HFF-Myc (cell line): Measurements from ENCODE around the gene DYNC1LI1.

Experiments
- DNase-seq: peaks from one replicate; pipeline ENCODE4 v3.0.0-alpha.2; 2011; ENCODE audit warnings: low read depth; ENCODE audit errors: extremely low read depth
- H3K4me3 ChIP-seq: replicated peaks from 2 replicates; pipeline ENCODE4 v1.5.1; 2011; ENCODE audit warnings: low read depth, mild to moderate bottlenecking, control low read depth, low read length
- CTCF ChIP-seq: IDR thresholded peaks from 2 replicates; pipeline ENCODE4 v1.5.1; 2012; ENCODE audit warnings: mild to moderate bottlenecking, low read depth, low read length, control low read depth; ENCODE audit errors: missing control alignments

Gene DYNC1LI1

GRCh38 chr3:32545305-32545704, 25.4 kb downstream of the DYNC1LI1 start:
- no peak overlapping the region for H3K4me3 ChIP-seq
- no peak for TF ChIP-seq CTCF
- DNase-seq: no peak

- TF ChIP-seq CTCF: no peak
- no peak overlapping the region for H3K4me3 ChIP-seq
- no peak for DNase-seq
Measured at GRCh38 chr3:32544894-32545293, 25.8 kb downstream of the DYNC1LI1 start.

DNA sequence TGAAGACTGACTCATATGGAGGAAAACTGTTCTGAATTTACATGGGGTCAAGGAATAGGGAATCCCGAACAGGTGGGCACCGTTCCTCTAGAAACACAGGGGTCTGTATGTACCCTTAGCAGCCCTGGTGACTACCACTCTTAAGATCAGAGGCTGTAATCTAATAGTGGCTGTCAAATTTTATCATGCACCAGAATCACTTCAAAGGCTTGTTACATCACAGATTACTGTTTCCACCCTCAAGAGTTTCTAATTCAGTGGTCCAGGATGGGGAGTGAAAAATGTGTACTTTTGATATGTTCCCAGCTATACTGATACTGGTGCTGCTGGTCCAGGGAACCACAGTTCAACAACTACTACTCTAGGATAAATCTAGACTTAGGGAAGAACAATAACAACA, 27.9 kb downstream of the DYNC1LI1 start:
- TF ChIP-seq CTCF: no peak
- DNase-seq: no peak
- no peak overlapping the region for H3K4me3 ChIP-seq

DNA sequence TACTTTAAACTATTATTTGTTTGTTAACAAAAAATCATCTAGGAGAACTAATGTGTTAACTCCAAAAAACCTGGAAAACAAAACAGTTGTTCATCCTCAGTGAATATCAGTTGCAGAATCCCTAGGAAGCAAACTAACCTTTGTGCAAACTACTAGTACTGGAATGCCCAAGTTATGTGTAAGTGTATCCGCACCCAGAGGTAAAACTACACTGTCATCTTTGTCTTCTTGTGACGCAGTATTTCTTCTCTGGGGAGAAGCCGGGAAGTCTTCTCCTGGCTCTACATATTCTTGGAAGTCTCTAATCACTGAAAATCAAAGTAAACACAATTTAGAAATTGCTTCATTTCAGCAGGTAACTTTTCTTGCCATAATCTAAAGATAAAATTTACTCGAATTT, 29.8 kb downstream of the DYNC1LI1 start:
- no peak for DNase-seq
- TF ChIP-seq CTCF: no peak
- H3K4me3 ChIP-seq: no peak overlapping the region

GRCh38 chr3:32532434-32532833, 38.2 kb downstream of the DYNC1LI1 start:
- DNase-seq: no peak
- TF ChIP-seq CTCF: no peak
- no peak overlapping the region for H3K4me3 ChIP-seq

- no peak overlapping the region for H3K4me3 ChIP-seq
- no peak for DNase-seq
- TF ChIP-seq CTCF: no peak
Measured at GRCh38 chr3:32531010-32531647, 39.5 kb downstream of the DYNC1LI1 start.

DNA sequence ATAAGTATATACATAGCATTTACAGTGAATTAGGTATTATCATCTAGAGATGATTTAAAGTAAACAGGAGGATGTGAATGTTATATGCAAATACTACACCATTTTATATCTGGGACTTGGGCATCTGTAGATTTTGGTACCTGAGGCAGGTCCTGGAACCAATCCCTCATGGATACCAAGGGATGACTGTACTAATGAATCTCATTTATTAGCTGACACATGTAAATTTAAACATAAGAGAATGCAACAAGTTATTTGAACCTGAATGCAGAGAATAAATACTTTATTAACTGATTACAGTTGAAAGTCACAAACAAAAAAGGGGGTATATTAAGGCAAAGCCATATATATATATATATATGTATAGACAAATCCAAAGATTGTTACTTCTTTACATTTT, 44.9 kb downstream of the DYNC1LI1 start:
- DNase-seq: no peak
- no peak overlapping the region for H3K4me3 ChIP-seq
- no peak for TF ChIP-seq CTCF
